SU-DHL-6 (cell line): Measurements from ENCODE around the gene ZNF248.

Source experiments
- H2AFZ ChIP-seq: fragments of 200-600 bp; sonication (generic); 2 replicates; pipeline ENCODE4 v1.6.1; 2014; ENCODE audit warnings: low read depth, mild to moderate bottlenecking, moderate library complexity, mixed read lengths, antibody characterized with exemption, low read length; ENCODE audit not compliant: severe bottlenecking
- H3F3A ChIP-seq: fragments of 200-600 bp; shearing (Covaris generic); 2 replicates; pipeline ENCODE4 v1.6.0; 2016; ENCODE audit warnings: antibody characterized with exemption, mild to moderate bottlenecking; ENCODE audit not compliant: insufficient read depth
- H3K27ac ChIP-seq: fragments of 200-600 bp; sonication (generic); 2 replicates; pipeline ENCODE4 v1.5.1; 2016; ENCODE audit warnings: low read depth, mild to moderate bottlenecking, low read length, moderate library complexity, mixed read lengths
- H3K27me3 ChIP-seq: fragments of 200-600 bp; sonication (generic), shearing (Covaris generic); 2 replicates; pipeline ENCODE4 v1.6.0; 2014; ENCODE audit warnings: mild to moderate bottlenecking, low read length
- H3K36me3 ChIP-seq: fragments of 200-600 bp; sonication (generic); 2 replicates; pipeline ENCODE4 v1.6.1; 2014; ENCODE audit warnings: mild to moderate bottlenecking, low read length, mixed read lengths
- H3K4me2 ChIP-seq: fragments of 300-600, 200-600 bp; shearing (Covaris generic), sonication (generic); 2 replicates; pipeline ENCODE4 v1.6.0; 2014; ENCODE audit warnings: low read length, low read depth, mild to moderate bottlenecking; ENCODE audit not compliant: poor library complexity, severe bottlenecking
- H3K4me3 ChIP-seq: fragments of 200-600 bp; sonication (generic); 2 replicates; pipeline ENCODE4 v1.5.1; 2014; ENCODE audit warnings: antibody characterized with exemption, low read length, mild to moderate bottlenecking, mixed read lengths; ENCODE audit not compliant: insufficient read depth, poor library complexity, severe bottlenecking
- H3K79me2 ChIP-seq: fragments of 200-600 bp; sonication (generic); 2 replicates; pipeline ENCODE4 v1.6.1; 2014; ENCODE audit warnings: mild to moderate bottlenecking, low read length, moderate library complexity; ENCODE audit not compliant: insufficient read depth
- H3K9ac ChIP-seq: fragments of 200-600 bp; sonication (generic); 2 replicates; pipeline ENCODE4 v1.7.0; 2014; ENCODE audit warnings: mild to moderate bottlenecking, low read length
- H3K9me2 ChIP-seq: fragments of 200-600 bp; sonication (generic); replicated peaks from 2 replicates; pipeline ENCODE4 v1.6.1; 2014; ENCODE audit warnings: low read length; ENCODE audit not compliant: insufficient read depth
- H3K9me3 ChIP-seq: fragments of 200-600 bp; sonication (generic); 2 replicates; pipeline ENCODE4 v1.6.1; 2014; ENCODE audit warnings: low read length, mixed read lengths; ENCODE audit not compliant: insufficient read depth
- H4K20me1 ChIP-seq: fragments of 200-600 bp; sonication (generic); 2 replicates; pipeline ENCODE4 v1.6.1; 2014; ENCODE audit warnings: low read depth, mild to moderate bottlenecking, antibody characterized with exemption, low read length, moderate library complexity, mixed read lengths
- CTCF ChIP-seq: fragments of 200-600 bp; sonication (generic); IDR thresholded peaks from one replicate; pipeline ENCODE4 v1.5.1; 2017; ENCODE audit warnings: antibody characterized with exemption, mild to moderate bottlenecking, low read length, moderate library complexity; ENCODE audit not compliant: insufficient read depth, poor library complexity, severe bottlenecking
- EZH2phosphoT487 ChIP-seq: fragments of 200-600 bp; sonication (generic), shearing (Covaris generic); conservative IDR thresholded peaks from 2 replicates; pipeline ENCODE4 v1.6.1; 2018; ENCODE audit warnings: mild to moderate bottlenecking, antibody characterized with exemption, low read length, moderate library complexity, mixed read lengths

Gene ZNF248

DNA sequence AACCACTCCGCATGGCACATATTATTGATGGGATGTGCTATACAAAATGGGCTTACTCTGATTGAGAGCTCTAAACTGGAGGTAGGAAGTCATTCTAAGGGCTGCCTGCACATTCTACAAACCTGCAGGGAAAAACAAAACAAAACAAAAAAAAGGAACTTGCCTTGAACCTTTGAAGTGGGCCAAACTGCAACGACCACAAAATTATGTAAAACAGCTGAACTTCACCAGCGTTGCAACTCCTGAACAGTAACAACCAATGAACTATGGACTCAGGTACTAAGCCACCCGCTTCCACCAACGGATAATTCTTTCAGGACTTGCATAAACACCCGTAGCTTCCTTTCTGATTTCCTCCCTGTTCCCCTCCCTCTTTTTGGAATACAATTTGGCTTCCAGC lies 80.4 kb downstream of the ZNF248 start:
- Histone ChIP-seq H3K27ac (no peak overlapping the region), H3K36me3 (no peaks in the 10 kb centered on the region), H3K9me2 (no peaks in the 10 kb centered on the region), H2AFZ (no peak overlapping the region), H3F3A (no peaks in the 10 kb centered on the region), H3K4me3 (no peak overlapping the region), H3K27me3 (no peaks in the 10 kb centered on the region), H4K20me1 (no peaks in the 10 kb centered on the region), H3K9me3 (no peaks in the 10 kb centered on the region), H3K4me2 (no peak overlapping the region), H3K9ac (no peak overlapping the region), H3K79me2 (no peaks in the 10 kb centered on the region)
- TF ChIP-seq CTCF: no peak
- TF ChIP-seq EZH2phosphoT487: no peak

GRCh38 chr10:37775612-37776011 lies 81.8 kb downstream of the ZNF248 start:
- Histone ChIP-seq H3K9me2 (no peaks in the 10 kb centered on the region), H4K20me1 (no peaks in the 10 kb centered on the region), H2AFZ (no peak overlapping the region), H3F3A (no peaks in the 10 kb centered on the region), H3K4me2 (no peak overlapping the region), H3K27ac (no peak overlapping the region), H3K4me3 (no peak overlapping the region), H3K36me3 (no peaks in the 10 kb centered on the region), H3K9ac (no peak overlapping the region), H3K27me3 (no peaks in the 10 kb centered on the region), H3K9me3 (no peaks in the 10 kb centered on the region), H3K79me2 (no peaks in the 10 kb centered on the region)
- no peak for TF ChIP-seq CTCF
- TF ChIP-seq EZH2phosphoT487: no peak

DNA sequence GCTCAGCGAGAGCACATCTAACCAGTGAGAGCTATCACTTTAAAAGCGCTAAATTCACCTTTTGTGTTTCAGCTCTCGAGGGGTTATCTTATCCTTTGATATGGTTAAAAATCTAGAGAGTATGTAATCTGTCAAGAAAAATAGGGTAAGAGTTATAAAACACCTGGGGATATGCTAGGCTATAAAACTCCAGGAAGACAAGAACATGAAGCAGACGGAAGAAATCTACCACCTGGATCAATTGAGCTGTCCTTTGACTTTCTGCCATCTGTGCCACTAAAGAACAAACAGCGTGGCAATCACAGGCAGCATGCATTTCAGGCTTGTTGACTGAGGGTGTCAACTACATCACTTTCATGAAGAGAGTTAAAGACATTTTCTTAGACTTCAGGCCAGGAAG lies 83.1 kb downstream of the ZNF248 start:
- Histone ChIP-seq H3F3A (no peaks in the 10 kb centered on the region), H3K27ac (no peak overlapping the region), H3K9me2 (no peaks in the 10 kb centered on the region), H2AFZ (no peak overlapping the region), H3K4me2 (no peak overlapping the region), H3K9ac (no peak overlapping the region), H3K79me2 (no peaks in the 10 kb centered on the region), H3K36me3 (no peaks in the 10 kb centered on the region), H3K27me3 (no peaks in the 10 kb centered on the region), H3K9me3 (no peaks in the 10 kb centered on the region), H4K20me1 (no peaks in the 10 kb centered on the region), H3K4me3 (no peak overlapping the region)
- no peak for TF ChIP-seq EZH2phosphoT487
- no peak for TF ChIP-seq CTCF

- no peak overlapping the region for H3K4me2 ChIP-seq
- no peak overlapping the region for H3K27ac ChIP-seq
- H3F3A ChIP-seq: no peaks in the 10 kb centered on the region
- no peak overlapping the region for H3K4me3 ChIP-seq
- no peaks in the 10 kb centered on the region for H3K9me2 ChIP-seq
- H3K9me3 ChIP-seq: no peaks in the 10 kb centered on the region
- no peaks in the 10 kb centered on the region for H3K27me3 ChIP-seq
- no peaks in the 10 kb centered on the region for H3K79me2 ChIP-seq
- no peak for TF ChIP-seq CTCF
- no peak for TF ChIP-seq EZH2phosphoT487
- H3K9ac ChIP-seq: no peak overlapping the region
- no peaks in the 10 kb centered on the region for H3K36me3 ChIP-seq
- no peaks in the 10 kb centered on the region for H4K20me1 ChIP-seq
- no peak overlapping the region for H2AFZ ChIP-seq
Observed at GRCh38 chr10:37765216-37765615, 92.2 kb downstream of the ZNF248 start.
